Measurements from ENCODE around the gene BCAS3. TPM values are rescaled to one million over a fixed set of nuclear protein-coding genes. Genes with fewer than 3 reads are reported as not detected.

Gene BCAS3
- total RNA-seq, 2 experiments from 2014 or later: 6.8 to 7.1 TPM

- no peak overlapping the region for H3K27ac Mint-ChIP-seq
- no peak overlapping the region for H3K4me3 Mint-ChIP-seq
- H3K27me3 Mint-ChIP-seq: no peaks in the 10 kb centered on the region
- no peak for DNase-seq
- peaks cover 16% of the 10 kb centered on the region for H3K36me3 Mint-ChIP-seq
- ChIA-PET POLR2A (no interaction called here), CTCF (no interaction called here)
- H3K4me1 Mint-ChIP-seq (ENCODE audit: low read depth): no peaks in the 10 kb centered on the region
- intact Hi-C loops (cut with micrococcal nuclease): no loop called here
- peaks cover 10% of the 10 kb centered on the region for H3K9me3 Mint-ChIP-seq
These were observed 223.6 kb downstream of the BCAS3 start for GRCh38 chr17:60901242-60901641.

- POLR2A ChIA-PET: no interaction called here
These were observed 224.2 kb downstream of the BCAS3 start for GRCh38 chr17:60901806-60902205.

DNA sequence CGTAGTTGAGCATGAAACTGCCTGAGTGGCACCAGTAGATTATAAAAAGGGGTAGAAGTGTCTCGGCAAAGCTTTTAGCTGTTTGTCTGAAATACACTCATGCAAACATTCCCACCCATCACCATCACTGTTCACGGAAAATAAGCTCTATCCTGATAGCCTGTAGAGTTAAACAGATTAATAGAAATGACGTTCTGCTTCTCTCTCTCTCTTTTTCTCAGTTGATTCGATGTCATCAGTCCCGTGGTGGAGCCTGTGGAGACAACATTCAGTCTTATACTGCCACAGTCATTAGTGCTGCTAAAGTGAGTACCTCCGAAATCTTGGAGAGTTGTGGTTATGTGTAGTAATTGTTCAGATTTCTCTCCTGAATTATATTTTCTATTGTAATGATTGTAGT lies 224.7 kb downstream of the BCAS3 start:
- CTCF ChIA-PET: no interaction called here
- Mint-ChIP-seq H3K9me3 (no peaks in the 10 kb centered on the region), H3K27ac (no peak overlapping the region)

More at GRCh38 chr17:60901806-60902205, 224.2 kb downstream of the BCAS3 start:
- DNase-seq: no peak
- Mint-ChIP-seq H3K4me1 (ENCODE audit: low read depth) (no peaks in the 10 kb centered on the region), H3K9me3 (peaks cover 6% of the 10 kb centered on the region), H3K27ac (no peak overlapping the region), H3K4me3 (no peak overlapping the region), H3K36me3 (peaks cover 12% of the 10 kb centered on the region), H3K27me3 (no peaks in the 10 kb centered on the region)
- intact Hi-C loops (cut with micrococcal nuclease): no loop called here
- CTCF ChIA-PET: no interaction called here

GRCh38 chr17:60904582-60904981 lies 226.9 kb downstream of the BCAS3 start:
- H3K9me3 Mint-ChIP-seq: no peaks in the 10 kb centered on the region
- no peaks in the 10 kb centered on the region for H3K4me1 Mint-ChIP-seq (ENCODE audit: low read depth)
- no peak overlapping the region for H3K27ac Mint-ChIP-seq
- DNase-seq: no peak
- H3K27me3 Mint-ChIP-seq: no peaks in the 10 kb centered on the region
- ChIA-PET CTCF (no interaction called here), POLR2A (no interaction called here)
- H3K36me3 Mint-ChIP-seq: peaks cover 3% of the 10 kb centered on the region
- intact Hi-C loops (cut with micrococcal nuclease): no loop called here
- H3K4me3 Mint-ChIP-seq: no peak overlapping the region

More for the DNA sequence above, 224.7 kb downstream of the BCAS3 start:
- Mint-ChIP-seq H3K4me3 (no peak overlapping the region), H3K36me3 (peaks cover 7% of the 10 kb centered on the region), H3K4me1 (ENCODE audit: low read depth) (no peaks in the 10 kb centered on the region), H3K27me3 (no peaks in the 10 kb centered on the region)
- POLR2A ChIA-PET: no interaction called here
- no peak for DNase-seq
- intact Hi-C loops (cut with micrococcal nuclease): no loop called here

DNA sequence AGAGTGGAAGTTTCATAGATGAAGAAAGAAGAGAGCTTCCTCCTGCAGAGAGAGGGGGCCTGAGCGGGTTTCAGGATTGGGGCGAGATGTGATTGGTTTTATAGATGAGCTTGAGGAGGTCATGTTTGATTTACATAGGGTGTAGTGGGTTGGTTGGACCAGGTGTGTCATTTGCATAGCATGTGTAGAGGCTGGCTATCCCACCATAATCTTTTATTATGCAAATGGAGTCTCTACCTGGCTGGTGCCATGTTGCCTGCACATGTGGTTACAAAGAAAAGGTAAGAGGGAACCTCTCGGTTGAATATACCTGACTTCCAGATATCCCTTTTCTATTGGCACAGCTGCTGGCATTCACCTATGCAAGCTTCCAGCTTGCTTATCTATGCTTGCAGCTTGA lies 228.1 kb downstream of the BCAS3 start:
- DNase-seq: no peak
- intact Hi-C loops (cut with micrococcal nuclease): no loop called here
- Mint-ChIP-seq H3K4me3 (no peak overlapping the region), H3K4me1 (ENCODE audit: low read depth) (no peaks in the 10 kb centered on the region), H3K27me3 (no peaks in the 10 kb centered on the region), H3K9me3 (no peaks in the 10 kb centered on the region), H3K36me3 (peaks cover 3% of the 10 kb centered on the region), H3K27ac (no peak overlapping the region)
- POLR2A ChIA-PET: no interaction called here
- CTCF ChIA-PET: interaction anchor here (0.6 kb wide), 1 partner anchor 181 kb away, joined by 4 read pairs; no protein-coding TSS in a partner anchor

- CTCF ChIA-PET: no interaction called here
These were observed 230.7 kb downstream of the BCAS3 start for GRCh38 chr17:60908324-60908723.

GRCh38 chr17:60909405-60909804 lies 231.8 kb downstream of the BCAS3 start:
- CTCF ChIA-PET: no interaction called here
- Mint-ChIP-seq H3K27ac (no peak overlapping the region), H3K9me3 (no peaks in the 10 kb centered on the region), H3K27me3 (no peaks in the 10 kb centered on the region), H3K36me3 (peaks cover 5% of the 10 kb centered on the region), H3K4me3 (no peak overlapping the region), H3K4me1 (ENCODE audit: low read depth) (no peaks in the 10 kb centered on the region)
- DNase-seq: no peak
- intact Hi-C loops (cut with micrococcal nuclease): no loop called here
- POLR2A ChIA-PET: interaction anchor here (0.6 kb wide), 1 partner anchor 64 kb away, joined by 4 read pairs; no protein-coding TSS in a partner anchor

More at GRCh38 chr17:60908324-60908723, 230.7 kb downstream of the BCAS3 start:
- POLR2A ChIA-PET: no interaction called here
- no peaks in the 10 kb centered on the region for H3K27me3 Mint-ChIP-seq
- intact Hi-C loops (cut with micrococcal nuclease): no loop called here
- H3K4me3 Mint-ChIP-seq: no peak overlapping the region
- peaks cover 1% of the 10 kb centered on the region for H3K36me3 Mint-ChIP-seq
- no peaks in the 10 kb centered on the region for H3K4me1 Mint-ChIP-seq (ENCODE audit: low read depth)
- no peak overlapping the region for H3K27ac Mint-ChIP-seq
- DNase-seq: no peak
- no peaks in the 10 kb centered on the region for H3K9me3 Mint-ChIP-seq

GRCh38 chr17:60910415-60910814 lies 232.8 kb downstream of the BCAS3 start:
- Mint-ChIP-seq H3K4me1 (ENCODE audit: low read depth) (no peaks in the 10 kb centered on the region), H3K9me3 (peaks cover 4% of the 10 kb centered on the region), H3K36me3 (peaks cover 9% of the 10 kb centered on the region), H3K27me3 (no peaks in the 10 kb centered on the region), H3K4me3 (no peak overlapping the region), H3K27ac (no peak overlapping the region)
- DNase-seq: no peak
- CTCF ChIA-PET: no interaction called here
- POLR2A ChIA-PET: no interaction called here
- intact Hi-C loops (cut with micrococcal nuclease): no loop called here

GRCh38 chr17:60914078-60914477 lies 236.4 kb downstream of the BCAS3 start:
- POLR2A ChIA-PET: no interaction called here
- Mint-ChIP-seq H3K9me3 (peaks cover 12% of the 10 kb centered on the region), H3K27ac (no peak overlapping the region), H3K36me3 (peaks cover 14% of the 10 kb centered on the region), H3K27me3 (no peaks in the 10 kb centered on the region), H3K4me1 (ENCODE audit: low read depth) (no peaks in the 10 kb centered on the region), H3K4me3 (no peak overlapping the region)
- intact Hi-C loops (cut with micrococcal nuclease): no loop called here
- CTCF ChIA-PET: interaction anchor here (1.0 kb wide), 1 partner anchor 194 kb away, joined by 3 read pairs; no protein-coding TSS in a partner anchor
- no peak for DNase-seq

GRCh38 chr17:60916043-60916442 lies 238.4 kb downstream of the BCAS3 start:
- ChIA-PET CTCF (no interaction called here), POLR2A (no interaction called here)
- Mint-ChIP-seq H3K27ac (no peak overlapping the region), H3K27me3 (no peaks in the 10 kb centered on the region), H3K4me3 (no peak overlapping the region), H3K36me3 (peaks cover 14% of the 10 kb centered on the region), H3K4me1 (ENCODE audit: low read depth) (no peaks in the 10 kb centered on the region), H3K9me3 (peaks cover 12% of the 10 kb centered on the region)
- intact Hi-C loops (cut with micrococcal nuclease): no loop called here
- DNase-seq: no peak

DNA sequence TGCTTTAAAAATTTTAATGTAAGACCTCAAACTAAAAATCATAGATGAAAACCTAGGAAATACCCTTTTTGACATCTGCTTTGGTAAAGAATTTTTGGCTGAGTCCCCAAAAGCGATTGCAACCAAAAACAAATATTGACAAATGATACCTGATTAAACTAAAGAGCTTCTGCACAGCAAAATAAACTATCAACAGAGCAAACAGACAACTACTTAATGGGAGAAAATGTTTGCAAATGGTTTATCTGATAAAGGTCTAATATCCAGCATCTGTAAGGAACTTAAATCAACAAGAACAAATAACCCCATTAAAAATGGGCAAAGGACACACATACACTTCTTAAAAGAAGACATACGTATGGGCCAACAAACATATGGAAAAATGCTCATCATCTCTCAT lies 242.5 kb downstream of the BCAS3 start:
- intact Hi-C loops (cut with micrococcal nuclease): no loop called here
- Mint-ChIP-seq H3K9me3 (peaks cover 10% of the 10 kb centered on the region), H3K4me3 (no peak overlapping the region), H3K4me1 (ENCODE audit: low read depth) (no peaks in the 10 kb centered on the region), H3K27me3 (no peaks in the 10 kb centered on the region), H3K27ac (no peak overlapping the region), H3K36me3 (peaks cover 8% of the 10 kb centered on the region)
- DNase-seq: no peak
- ChIA-PET CTCF (no interaction called here), POLR2A (no interaction called here)

- Mint-ChIP-seq H3K36me3 (no peaks in the 10 kb centered on the region), H3K27me3 (no peaks in the 10 kb centered on the region), H3K27ac (no peak overlapping the region), H3K9me3 (no peaks in the 10 kb centered on the region), H3K4me3 (no peak overlapping the region), H3K4me1 (ENCODE audit: low read depth) (no peaks in the 10 kb centered on the region)
- intact Hi-C loops (cut with micrococcal nuclease): no loop called here
- ChIA-PET CTCF (no interaction called here), POLR2A (no interaction called here)
- no peak for DNase-seq
These were observed 245.3 kb downstream of the BCAS3 start for GRCh38 chr17:60923000-60923399.

DNA sequence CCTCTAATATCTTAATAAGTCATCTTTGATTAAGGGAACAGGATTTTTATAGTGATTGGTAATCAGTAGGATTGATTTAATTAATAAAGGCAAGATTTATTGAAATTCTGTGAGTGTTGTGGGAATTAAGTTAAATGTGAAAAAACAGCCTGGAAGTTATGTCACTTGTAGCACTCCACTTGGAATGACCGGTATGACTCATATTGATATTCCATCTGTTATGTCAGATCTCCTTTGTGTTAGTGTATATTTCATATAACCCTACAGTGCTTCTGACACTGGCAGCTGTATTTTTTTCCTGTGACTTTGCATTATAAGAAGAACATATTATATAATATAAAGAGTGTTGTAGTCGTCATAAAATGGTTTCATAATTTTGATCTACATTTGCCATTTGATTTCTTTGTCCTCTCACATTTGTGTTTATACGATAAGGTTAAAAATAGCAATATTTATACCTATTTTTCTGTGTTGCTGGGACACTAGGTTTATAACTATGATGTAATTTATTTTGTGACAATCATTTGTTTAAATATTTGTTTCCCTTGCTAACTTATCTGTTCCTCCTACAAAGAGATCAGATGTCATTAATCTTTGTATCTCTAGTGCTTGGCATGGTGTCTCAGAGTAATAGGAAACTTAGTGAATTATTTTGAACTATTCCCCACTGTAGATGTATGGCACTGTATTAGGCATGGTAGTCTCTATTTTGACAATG lies 249.0 kb downstream of the BCAS3 start:
- H3K9me3 Mint-ChIP-seq: no peaks in the 10 kb centered on the region
- no peak for DNase-seq
- no peaks in the 10 kb centered on the region for H3K4me1 Mint-ChIP-seq (ENCODE audit: low read depth)
- no peak overlapping the region for H3K4me3 Mint-ChIP-seq
- ChIA-PET POLR2A (no interaction called here), CTCF (no interaction called here)
- intact Hi-C loops (cut with micrococcal nuclease): no loop called here
- no peaks in the 10 kb centered on the region for H3K36me3 Mint-ChIP-seq
- H3K27ac Mint-ChIP-seq: no peak overlapping the region
- H3K27me3 Mint-ChIP-seq: no peaks in the 10 kb centered on the region
